Measurements from ENCODE around the gene SPATA31D4.
"Not testable (repeated sequence)": the region's sequence is repeated elsewhere in the genome, so short reads cannot be mapped to it uniquely, and the experiment has no call there.

SPATA31D4 gene

GRCh38 chr9:81912135-81912534 lies 16.1 kb upstream of the SPATA31D4 start:
- DNase-seq (ENCODE audit: low read depth), result no peak
- TF ChIP-seq CTCF (conservative IDR thresholded peaks at IDR 0.05; ENCODE audit: control insufficient read depth, insufficient read depth, low read depth, low read length), result no peak
- no peak overlapping the region for H3K4me3 ChIP-seq (ENCODE audit: control insufficient read depth, low read depth, low read length)

DNA sequence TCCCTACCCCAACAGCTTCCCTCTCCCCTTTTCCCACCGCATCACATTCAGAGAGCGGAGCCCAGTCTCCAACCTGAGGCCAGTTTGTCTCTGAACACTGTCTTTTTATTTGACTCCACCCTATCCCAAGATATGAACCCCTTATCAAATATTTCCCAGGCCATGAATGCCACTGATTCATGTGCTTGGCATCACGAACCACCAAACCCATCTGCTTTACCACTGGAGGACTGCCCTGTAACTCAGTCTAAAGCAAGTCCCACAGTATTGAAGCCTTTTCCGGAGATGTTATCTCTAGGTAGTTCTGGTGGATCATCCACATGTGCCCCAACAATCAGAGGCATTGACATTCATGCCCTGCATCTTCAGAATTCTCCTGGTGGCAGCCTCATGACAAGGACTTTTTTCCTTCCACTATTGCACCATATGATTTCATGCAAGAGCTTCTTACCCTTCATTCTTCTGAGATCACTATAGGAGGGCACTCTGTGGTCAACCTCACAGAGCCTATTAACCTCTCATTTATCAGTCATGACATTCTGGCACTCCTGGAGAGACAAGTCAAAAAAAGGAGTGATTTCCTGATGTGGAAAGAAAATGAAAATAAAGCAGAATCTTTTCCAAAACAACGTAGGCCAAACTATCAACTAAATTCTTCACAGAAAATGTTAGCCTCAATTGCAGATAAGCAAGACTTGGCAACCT lies 12.3 kb upstream of the SPATA31D4 start:
- no peak for TF ChIP-seq CTCF (conservative IDR thresholded peaks at IDR 0.05; ENCODE audit: control insufficient read depth, insufficient read depth, low read depth, low read length)
- DNase-seq (ENCODE audit: low read depth), result no peak
- no peak overlapping the region for H3K4me3 ChIP-seq (ENCODE audit: control insufficient read depth, low read depth, low read length)

- not testable (repeated sequence) for DNase-seq (ENCODE audit: low read depth); H3K4me3 ChIP-seq (ENCODE audit: control insufficient read depth, low read depth, low read length)
These were observed 9.7 kb upstream of the SPATA31D4 start for GRCh38 chr9:81918507-81918906.

DNA sequence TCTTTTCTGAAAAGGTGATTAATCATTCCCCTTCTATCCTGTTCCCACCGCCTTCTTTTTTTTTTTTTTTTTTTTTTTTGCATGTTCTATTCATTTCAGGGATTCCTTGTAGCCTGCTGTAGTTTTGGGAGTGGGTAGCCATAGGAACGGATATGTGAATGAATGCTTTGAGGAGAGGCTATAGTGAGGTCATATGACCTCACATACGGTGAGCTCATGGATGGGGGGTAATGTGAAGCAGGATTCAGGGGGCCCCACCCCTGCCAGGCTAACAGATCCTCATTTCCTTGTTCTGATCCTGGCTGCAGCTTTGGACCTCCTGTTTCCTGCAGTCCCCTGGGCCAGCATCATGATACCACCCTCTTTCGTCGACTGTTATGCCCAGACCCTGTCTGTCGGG lies 1.9 kb downstream of the SPATA31D4 start:
- not testable (repeated sequence) for DNase-seq (ENCODE audit: low read depth); H3K4me3 ChIP-seq (ENCODE audit: control insufficient read depth, low read depth, low read length)

DNA sequence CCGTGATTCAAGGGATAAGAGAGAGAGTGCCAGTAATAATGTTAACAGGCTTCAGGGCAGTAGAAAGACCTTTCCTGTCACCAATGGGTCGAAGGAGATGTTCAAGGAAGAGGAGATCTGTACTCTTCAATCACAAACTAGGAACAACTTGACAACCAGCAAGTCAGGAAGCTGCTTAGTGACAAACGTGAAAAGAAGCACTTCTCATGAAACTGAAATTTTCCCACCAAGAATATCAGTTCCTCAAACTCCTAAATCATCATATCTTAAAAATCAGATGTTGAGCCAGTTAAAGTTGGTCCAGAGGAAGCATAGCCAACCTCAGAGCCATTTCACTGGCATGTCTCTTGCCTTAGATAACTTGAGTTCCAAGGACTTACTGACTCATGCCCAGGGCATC lies 5.3 kb downstream of the SPATA31D4 start:
- H3K4me3 ChIP-seq (ENCODE audit: control insufficient read depth, low read depth, low read length); DNase-seq (ENCODE audit: low read depth): not testable (repeated sequence)

DNA sequence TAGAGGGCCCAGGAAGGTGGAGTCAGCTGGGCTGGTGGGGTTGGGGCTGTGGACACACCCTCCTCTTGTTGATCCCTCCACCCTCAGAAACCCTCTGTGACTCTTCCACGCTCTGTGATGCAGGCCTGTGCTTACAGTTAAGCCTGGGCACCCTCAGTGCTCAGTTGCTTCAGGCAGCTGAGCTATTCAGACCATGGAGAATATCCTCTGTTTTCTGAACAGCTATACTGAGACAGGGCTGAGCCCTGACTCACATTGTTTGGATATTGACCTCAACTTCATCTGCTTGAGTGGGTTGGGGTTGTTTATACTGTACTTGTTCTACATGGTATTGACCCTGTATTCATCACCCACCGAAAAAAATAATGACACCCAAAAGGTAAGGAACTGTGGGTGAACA lies 15.2 kb downstream of the SPATA31D4 start, which contains the start of gene SPATA31D3:
Gene SPATA31D3, plus strand, starts transcription at position 108 of the 400 bp plus-strand sequence. Its CDS starts 86 bp downstream, at position 194.
- not testable (repeated sequence) for H3K4me3 ChIP-seq (ENCODE audit: control insufficient read depth, low read depth, low read length); DNase-seq (ENCODE audit: low read depth)

- not testable (repeated sequence) for DNase-seq (ENCODE audit: low read depth); H3K4me3 ChIP-seq (ENCODE audit: control insufficient read depth, low read depth, low read length)
These were observed 20.4 kb downstream of the SPATA31D4 start for GRCh38 chr9:81948650-81949049.

- DNase-seq (ENCODE audit: low read depth), result no peak
- no peak overlapping the region for H3K4me3 ChIP-seq (ENCODE audit: control insufficient read depth, low read depth, low read length)
- no peak for TF ChIP-seq CTCF (conservative IDR thresholded peaks at IDR 0.05; ENCODE audit: control insufficient read depth, insufficient read depth, low read depth, low read length)
These were observed 24.9 kb downstream of the SPATA31D4 start for GRCh38 chr9:81953096-81953495.

DNA sequence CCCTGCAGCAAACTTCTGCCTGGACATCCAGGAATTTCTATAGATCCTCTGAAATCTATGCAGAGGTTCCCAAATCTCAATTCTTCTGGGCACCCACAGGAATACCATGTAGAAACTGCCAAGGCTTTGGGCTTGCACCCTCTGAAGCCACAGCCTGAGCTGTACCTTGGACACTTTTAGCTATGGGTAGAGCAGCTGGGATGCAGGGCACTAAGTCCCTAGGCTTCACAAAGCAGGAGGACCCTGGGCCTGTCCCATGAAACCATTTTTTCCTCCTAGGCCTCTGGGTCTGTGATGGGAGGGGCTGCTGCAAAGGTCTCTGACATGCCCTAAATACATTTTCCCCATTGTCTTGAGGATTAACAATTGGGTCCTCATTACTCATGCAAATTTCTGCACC lies 27.4 kb downstream of the SPATA31D4 start:
- H3K4me3 ChIP-seq (ENCODE audit: control insufficient read depth, low read depth, low read length), result no peak overlapping the region
- no peak for TF ChIP-seq CTCF (conservative IDR thresholded peaks at IDR 0.05; ENCODE audit: control insufficient read depth, insufficient read depth, low read depth, low read length)
- DNase-seq (ENCODE audit: low read depth), result no peak

All from fibroblast of mammary gland (primary cell).